ENCODE results near the gene MEIOB.

MEIOB gene

DNA sequence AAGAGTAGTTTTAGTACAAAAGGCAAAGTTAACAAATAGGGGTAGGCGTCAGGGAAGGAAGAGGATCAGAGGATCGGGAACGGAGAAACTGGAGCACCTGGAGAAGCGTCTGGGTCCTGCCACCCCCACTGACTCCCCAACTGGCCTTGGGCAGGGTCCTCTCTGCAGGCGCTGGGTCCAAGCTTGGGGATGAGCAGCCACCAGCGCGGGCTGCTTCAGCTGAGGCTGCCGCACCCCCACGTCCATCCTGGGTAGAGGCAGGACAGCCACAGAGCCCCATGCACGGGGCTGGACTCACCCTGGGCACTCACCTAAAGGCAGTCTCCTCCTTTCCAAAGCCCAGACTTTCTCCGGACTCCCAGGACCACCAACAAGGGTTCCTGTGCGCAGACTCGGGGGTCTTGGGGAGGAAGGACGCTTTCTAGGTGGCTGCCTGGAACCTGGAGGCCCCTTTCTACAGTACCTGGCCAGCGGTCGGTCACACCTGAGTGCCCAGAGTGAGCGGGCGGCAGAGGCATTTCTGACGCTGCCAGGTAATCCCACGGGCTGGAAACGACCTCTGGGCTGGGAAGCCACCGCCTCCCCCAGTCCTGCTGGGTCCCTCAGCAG lies 45.2 kb upstream of the MEIOB start:
- in situ Hi-C loops (cut with MboI; ENCODE audit: low pct_unique_long_range_greater_than_20kb, low sequenced_read_pairs, unreplicated experiment), result no loop called here
- no peak for DNase-seq (ENCODE audit: low spot score)
- no peak for TF ChIP-seq CTCF (IDR thresholded peaks at IDR 0.05; ENCODE audit: extremely low read depth, insufficient read depth, missing control alignments)

GRCh38 chr16:1916640-1916990 lies 44.7 kb upstream of the MEIOB start:
- no peak for DNase-seq (ENCODE audit: low spot score)
- no peak for TF ChIP-seq CTCF (IDR thresholded peaks at IDR 0.05; ENCODE audit: extremely low read depth, insufficient read depth, missing control alignments)
- in situ Hi-C loops (cut with MboI; ENCODE audit: low pct_unique_long_range_greater_than_20kb, low sequenced_read_pairs, unreplicated experiment), result no loop called here

GRCh38 chr16:1915732-1916639 lies 44.0 kb upstream of the MEIOB start:
- TF ChIP-seq CTCF (IDR thresholded peaks at IDR 0.05; ENCODE audit: extremely low read depth, insufficient read depth, missing control alignments), result no peak
- DNase-seq (ENCODE audit: low spot score), result no peak
- in situ Hi-C loops (cut with MboI; ENCODE audit: low pct_unique_long_range_greater_than_20kb, low sequenced_read_pairs, unreplicated experiment), result no loop called here

DNA sequence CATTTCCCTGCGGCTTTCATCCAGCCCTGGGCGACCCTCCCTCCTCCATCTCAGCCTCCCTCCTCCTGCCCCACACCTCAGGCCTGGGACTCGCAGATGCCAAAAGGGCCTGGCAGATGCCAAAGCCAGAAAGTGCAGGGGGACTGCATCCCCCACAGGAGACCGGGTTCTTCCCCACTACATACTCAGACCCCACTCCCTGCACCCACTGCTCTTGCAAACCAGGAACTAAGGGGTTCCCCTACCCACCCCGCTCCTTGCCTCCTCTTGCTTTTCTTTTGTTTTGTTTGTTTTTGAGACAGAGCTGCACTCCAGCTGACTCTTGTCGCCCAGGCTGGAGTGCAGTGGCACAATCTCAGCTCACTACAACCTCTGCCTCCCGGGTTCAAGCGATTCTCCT lies 43.0 kb upstream of the MEIOB start:
- TF ChIP-seq CTCF (IDR thresholded peaks at IDR 0.05; ENCODE audit: extremely low read depth, insufficient read depth, missing control alignments), result no peak
- in situ Hi-C loops (cut with MboI; ENCODE audit: low pct_unique_long_range_greater_than_20kb, low sequenced_read_pairs, unreplicated experiment), result no loop called here
- no peak for DNase-seq (ENCODE audit: low spot score)

- no peak for TF ChIP-seq CTCF (IDR thresholded peaks at IDR 0.05; ENCODE audit: extremely low read depth, insufficient read depth, missing control alignments)
- in situ Hi-C loops (cut with MboI; ENCODE audit: low pct_unique_long_range_greater_than_20kb, low sequenced_read_pairs, unreplicated experiment), result no loop called here
- DNase-seq (ENCODE audit: low spot score), result no peak
Measured at GRCh38 chr16:1914084-1914608, 42.2 kb upstream of the MEIOB start.

DNA sequence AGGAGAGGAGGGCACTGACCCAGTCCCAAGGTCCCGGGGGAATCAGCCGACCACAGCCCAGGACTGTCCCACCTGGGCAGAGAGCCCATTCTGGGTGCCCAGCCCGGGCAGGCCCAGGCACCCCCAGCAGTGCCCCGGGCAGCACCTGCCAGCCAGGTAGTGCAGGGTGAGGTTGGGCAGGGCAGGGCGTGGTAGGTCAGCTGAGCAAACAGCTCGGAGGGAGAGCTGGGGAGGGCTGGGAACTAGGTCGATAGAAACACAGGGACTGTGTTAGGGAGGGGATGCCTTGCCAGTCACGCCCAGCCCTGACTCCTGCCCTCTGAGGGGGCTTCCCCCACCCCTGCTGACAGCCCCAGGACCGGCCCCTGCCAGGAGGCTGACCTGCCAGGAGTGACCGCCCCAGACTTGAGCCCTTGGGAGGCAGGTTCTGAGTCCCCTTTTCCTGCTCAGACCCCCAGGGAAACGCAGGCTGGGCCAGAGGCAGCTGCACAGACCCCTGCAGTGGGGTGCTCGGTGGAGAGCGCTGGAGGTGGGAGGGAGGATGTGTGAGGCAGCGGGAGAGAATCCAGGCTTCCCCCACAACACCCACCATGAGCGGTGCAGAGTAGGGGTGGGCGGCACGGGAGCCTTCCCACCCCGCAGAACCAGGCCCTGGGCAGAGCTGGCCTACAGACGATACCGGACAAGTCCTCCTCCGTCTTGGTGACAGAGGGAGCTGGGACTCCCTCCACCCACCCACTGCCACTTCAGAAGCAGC lies 41.5 kb upstream of the MEIOB start:
- no peak for TF ChIP-seq CTCF (IDR thresholded peaks at IDR 0.05; ENCODE audit: extremely low read depth, insufficient read depth, missing control alignments)
- in situ Hi-C loops (cut with MboI; ENCODE audit: low pct_unique_long_range_greater_than_20kb, low sequenced_read_pairs, unreplicated experiment), result no loop called here
- peak; percentile 40 for DNase-seq (ENCODE audit: low spot score)

Measured in GM13977 (cell line).